GM18502 (cell line): Measurements from ENCODE around the gene ZNF860.
A peak's percentile ranks its signal among the peaks of the same experiment; 100 is the strongest.

Experiments
- ATAC-seq: cut with Tn5 transposase; IDR thresholded peaks from one replicate; pipeline ENCODE4 v1.9.1; 2021; ENCODE audit warnings: mild to moderate bottlenecking; ENCODE audit not compliant: unreplicated experiment, poor library complexity

The ZNF860 gene

GRCh38 chr3:31959951-31960792, 21.4 kb upstream of the ZNF860 start:
- no peak for ATAC-seq

- no peak for ATAC-seq
Measured at GRCh38 chr3:31960793-31961431, 20.6 kb upstream of the ZNF860 start.

GRCh38 chr3:31962801-31963205, 18.7 kb upstream of the ZNF860 start:
- ATAC-seq = no peak

GRCh38 chr3:31966978-31967591, 14.5 kb upstream of the ZNF860 start:
- ATAC-seq = no peak

GRCh38 chr3:31967592-31967991, 14.0 kb upstream of the ZNF860 start:
- no peak for ATAC-seq

- ATAC-seq = no peak
Measured at GRCh38 chr3:31968369-31968926, 13.1 kb upstream of the ZNF860 start.

GRCh38 chr3:31968927-31969418, 12.6 kb upstream of the ZNF860 start:
- ATAC-seq = no peak

- no peak for ATAC-seq
Measured at GRCh38 chr3:31971607-31972006, 9.9 kb upstream of the ZNF860 start.

GRCh38 chr3:31973081-31973480, 8.5 kb upstream of the ZNF860 start:
- no peak for ATAC-seq

GRCh38 chr3:31973837-31974236, 7.7 kb upstream of the ZNF860 start:
- ATAC-seq = no peak

GRCh38 chr3:31974471-31974870, 7.1 kb upstream of the ZNF860 start:
- ATAC-seq = no peak

- ATAC-seq = no peak
Measured at GRCh38 chr3:31974964-31975363, 6.6 kb upstream of the ZNF860 start.

GRCh38 chr3:31976302-31976701, 5.2 kb upstream of the ZNF860 start:
- no peak for ATAC-seq

- no peak for ATAC-seq
Measured at GRCh38 chr3:31977736-31978135, 3.8 kb upstream of the ZNF860 start.

GRCh38 chr3:31978553-31978952, 3.0 kb upstream of the ZNF860 start:
- no peak for ATAC-seq

- ATAC-seq = peak; percentile 56
Measured at GRCh38 chr3:31979001-31979697, 2.4 kb upstream of the ZNF860 start.

- peak; percentile 54 for ATAC-seq
Measured at GRCh38 chr3:31980530-31981205, 882 bp upstream of the ZNF860 start.

GRCh38 chr3:31984321-31984720, 2.8 kb downstream of the ZNF860 start:
- no peak for ATAC-seq

- ATAC-seq = no peak
Measured at GRCh38 chr3:31985831-31986230, 4.3 kb downstream of the ZNF860 start.

- ATAC-seq = no peak
Measured at GRCh38 chr3:31988271-31988670, 6.7 kb downstream of the ZNF860 start.
